Neural progenitor cell (in vitro differentiated cells): ENCODE results near the gene PKNOX2. TPM values are rescaled to one million over a fixed set of nuclear protein-coding genes. Genes with fewer than 3 reads are reported as not detected.

ENCODE experiments used
- DNase-seq: peaks from one replicate; pipeline ENCODE4 v3.0.0-alpha.2; 2016; ENCODE audit warnings: low spot score
- H2AFZ ChIP-seq: fragments of 200-600 bp; sonication (generic); replicated peaks from 2 replicates; pipeline ENCODE4 v1.6.1; 2016; ENCODE audit warnings: antibody characterized with exemption
- H3F3A ChIP-seq: fragments of 200-600 bp; sonication (generic); 2 replicates; pipeline ENCODE4 v1.6.1; 2016; ENCODE audit warnings: antibody characterized with exemption, low read depth
- H3K27ac ChIP-seq: fragments of 200-600 bp; sonication (generic); 2 replicates; pipeline ENCODE4 v1.5.1; 2016; ENCODE audit warnings: mild to moderate bottlenecking
- H3K27me3 ChIP-seq: fragments of 200-600 bp; sonication (generic); 2 replicates; pipeline ENCODE4 v1.6.1; 2016; ENCODE audit warnings: mild to moderate bottlenecking, moderate library complexity
- H3K36me3 ChIP-seq: fragments of 200-600 bp; sonication (generic); 2 replicates; pipeline ENCODE4 v1.5.1; 2016
- H3K4me1 ChIP-seq: fragments of 200-600 bp; sonication (generic); 2 replicates; pipeline ENCODE4 v1.6.1; 2016; ENCODE audit warnings: mixed run types
- H3K4me2 ChIP-seq: fragments of 200-600 bp; sonication (generic); 2 replicates; pipeline ENCODE4 v1.6.1; 2016
- H3K4me3 ChIP-seq: fragments of 200-600 bp; sonication (generic); 2 replicates; pipeline ENCODE4 v1.5.1; 2016
- H3K79me2 ChIP-seq: fragments of 200-600 bp; sonication (generic); 2 replicates; pipeline ENCODE4 v1.6.1; 2016; ENCODE audit warnings: low read depth
- H3K9ac ChIP-seq: fragments of 200-600 bp; sonication (generic); 2 replicates; pipeline ENCODE4 v1.6.1; 2016
- H3K9me3 ChIP-seq: fragments of 200-600 bp; sonication (generic); 2 replicates; pipeline ENCODE4 v1.5.1; 2016; ENCODE audit warnings: low read depth
- H4K20me1 ChIP-seq: fragments of 200-600 bp; sonication (generic); 2 replicates; pipeline ENCODE4 v1.6.1; 2016; ENCODE audit warnings: low read depth
- H3K27ac Mint-ChIP-seq: 3 replicates; pipeline ENCODE4 v1.8.0; 2021; ENCODE audit warnings: mixed read lengths
- H3K27me3 Mint-ChIP-seq: 2 replicates; pipeline ENCODE4 v1.8.0; 2022; ENCODE audit warnings: low read depth, mild to moderate bottlenecking, inconsistent platforms, moderate library complexity, mixed read lengths; ENCODE audit not compliant: insufficient read depth
- H3K36me3 Mint-ChIP-seq: 3 replicates; pipeline ENCODE4 v1.8.0; 2021; ENCODE audit warnings: mixed read lengths
- H3K4me1 Mint-ChIP-seq: 3 replicates; pipeline ENCODE4 v1.8.0; 2021; ENCODE audit warnings: mixed read lengths
- H3K4me3 Mint-ChIP-seq: 3 replicates; pipeline ENCODE4 v1.8.0; 2021; ENCODE audit warnings: mild to moderate bottlenecking, moderate library complexity, mixed read lengths
- H3K9me3 Mint-ChIP-seq: 3 replicates; pipeline ENCODE4 v1.8.0; 2020; ENCODE audit warnings: mixed read lengths
- CTCF ChIP-seq: fragments of 200-600 bp; sonication (generic); IDR thresholded peaks from 2 replicates; pipeline ENCODE4 v1.5.1; 2017; ENCODE audit warnings: antibody characterized with exemption, mild to moderate bottlenecking
- EZH2 ChIP-seq: fragments of 200-600 bp; sonication (generic); IDR thresholded peaks from 2 replicates; pipeline ENCODE4 v1.6.1; 2017; ENCODE audit warnings: antibody characterized with exemption, mild to moderate bottlenecking, moderate library complexity
- EZH2phosphoT487 ChIP-seq: fragments of 200-600 bp; sonication (generic); IDR thresholded peaks from 2 replicates; pipeline ENCODE4 v1.6.1; 2017; ENCODE audit warnings: antibody characterized with exemption
- total RNA-seq: library from RNA; depleted of rRNA; stranded (reverse); fragments of >200 nt; gene quantifications from 2 replicates; pipeline ENCODE4 v1.2.3, GENCODE V29; 2015; ENCODE audit warnings: low replicate concordance

The PKNOX2 gene
- total RNA-seq, 1 donor from 2014 or later = 4.3 TPM

GRCh38 chr11:125399945-125400344, 235.4 kb downstream of the PKNOX2 start:
- H3K79me2 ChIP-seq = no peaks in the 10 kb centered on the region
- no peaks in the 10 kb centered on the region for H3K9me3 ChIP-seq
- no peak for TF ChIP-seq CTCF
- no peak for TF ChIP-seq EZH2phosphoT487
- TF ChIP-seq EZH2 = no peak
- no peak overlapping the region for H3K4me3 ChIP-seq
- no peaks in the 10 kb centered on the region for H4K20me1 ChIP-seq
- no peaks in the 10 kb centered on the region for H3K36me3 ChIP-seq
- Mint-ChIP-seq H3K27ac (no peak overlapping the region), H3K9me3 (no peaks in the 10 kb centered on the region), H3K4me1 (peaks cover 60% of the 10 kb centered on the region), H3K4me3 (no peak overlapping the region), H3K27me3 (peaks cover 3% of the 10 kb centered on the region), H3K36me3 (peaks cover 45% of the 10 kb centered on the region)
- H3K4me1 ChIP-seq = peaks cover 45% of the 10 kb centered on the region
- H3F3A ChIP-seq = peaks cover 37% of the 10 kb centered on the region
- H3K4me2 ChIP-seq = no peak overlapping the region
- H2AFZ ChIP-seq = no peak overlapping the region
- H3K27ac ChIP-seq = no peak overlapping the region
- H3K27me3 ChIP-seq = no peaks in the 10 kb centered on the region
- no peak overlapping the region for H3K9ac ChIP-seq
- DNase-seq = no peak

GRCh38 chr11:125401235-125401634, 236.7 kb downstream of the PKNOX2 start:
- Histone ChIP-seq H3K27ac (no peak overlapping the region), H2AFZ (no peak overlapping the region), H4K20me1 (no peaks in the 10 kb centered on the region), H3K4me3 (no peak overlapping the region), H3K4me1 (peaks cover 45% of the 10 kb centered on the region), H3K36me3 (no peaks in the 10 kb centered on the region), H3K9me3 (no peaks in the 10 kb centered on the region), H3K4me2 (peak overlapping the region; percentile 40), H3K27me3 (no peaks in the 10 kb centered on the region), H3K79me2 (no peaks in the 10 kb centered on the region), H3F3A (peaks cover 37% of the 10 kb centered on the region), H3K9ac (no peak overlapping the region)
- Mint-ChIP-seq H3K4me3 (no peak overlapping the region), H3K27me3 (peaks cover 3% of the 10 kb centered on the region), H3K9me3 (no peaks in the 10 kb centered on the region), H3K27ac (peak overlapping the region; percentile 25), H3K36me3 (peaks cover 40% of the 10 kb centered on the region), H3K4me1 (peaks cover 65% of the 10 kb centered on the region)
- TF ChIP-seq EZH2 (no peak), CTCF (no peak), EZH2phosphoT487 (no peak)
- no peak for DNase-seq

GRCh38 chr11:125401746-125402145, 237.2 kb downstream of the PKNOX2 start:
- H2AFZ ChIP-seq = no peak overlapping the region
- Mint-ChIP-seq H3K27me3 (peaks cover 5% of the 10 kb centered on the region), H3K9me3 (no peaks in the 10 kb centered on the region), H3K36me3 (peaks cover 38% of the 10 kb centered on the region), H3K4me1 (peaks cover 65% of the 10 kb centered on the region), H3K4me3 (no peak overlapping the region), H3K27ac (peak overlapping the region; percentile 84)
- no peaks in the 10 kb centered on the region for H4K20me1 ChIP-seq
- no peak overlapping the region for H3K4me3 ChIP-seq
- H3K27ac ChIP-seq = no peak overlapping the region
- peaks cover 37% of the 10 kb centered on the region for H3F3A ChIP-seq
- no peak overlapping the region for H3K9ac ChIP-seq
- H3K9me3 ChIP-seq = no peaks in the 10 kb centered on the region
- peaks cover 45% of the 10 kb centered on the region for H3K4me1 ChIP-seq
- H3K36me3 ChIP-seq = no peaks in the 10 kb centered on the region
- H3K79me2 ChIP-seq = no peaks in the 10 kb centered on the region
- H3K27me3 ChIP-seq = no peaks in the 10 kb centered on the region
- DNase-seq = peak; percentile 86
- TF ChIP-seq CTCF = no peak
- no peak for TF ChIP-seq EZH2phosphoT487
- no peak for TF ChIP-seq EZH2
- peak overlapping the region; percentile 28 for H3K4me2 ChIP-seq
